ENCODE data around the gene AHR.

The AHR gene

GRCh38 chr7:17305387-17306171, 7.1 kb downstream of the AHR start:
- DNase-seq, result no peak

GRCh38 chr7:17307000-17307399, 8.5 kb downstream of the AHR start:
- DNase-seq, result peak in 2 of 3 experiments; percentile 14 to 32

- DNase-seq, result no peak
These were observed 9.1 kb downstream of the AHR start for GRCh38 chr7:17307558-17307957.

GRCh38 chr7:17307969-17308648, 9.7 kb downstream of the AHR start:
- no peak for DNase-seq

GRCh38 chr7:17311194-17311593, 12.7 kb downstream of the AHR start:
- no peak for DNase-seq

GRCh38 chr7:17311952-17312351, 13.5 kb downstream of the AHR start:
- DNase-seq, result no peak

GRCh38 chr7:17312641-17313040, 14.2 kb downstream of the AHR start:
- no peak for DNase-seq

- DNase-seq, result no peak
These were observed 14.7 kb downstream of the AHR start for GRCh38 chr7:17313194-17313593.

- DNase-seq, result no peak
These were observed 17.5 kb downstream of the AHR start for GRCh38 chr7:17315974-17316373.

GRCh38 chr7:17318146-17318545, 19.7 kb downstream of the AHR start:
- no peak for DNase-seq

- DNase-seq, result no peak
These were observed 21.0 kb downstream of the AHR start for GRCh38 chr7:17319164-17320101.

GRCh38 chr7:17320102-17320497, 21.6 kb downstream of the AHR start:
- no peak for DNase-seq

GRCh38 chr7:17320657-17321056, 22.2 kb downstream of the AHR start:
- DNase-seq, result no peak

GRCh38 chr7:17325364-17325763, 26.9 kb downstream of the AHR start:
- no peak for DNase-seq

GRCh38 chr7:17326378-17326777, 27.9 kb downstream of the AHR start:
- DNase-seq, result peak in 1 of 3 experiments; percentile 18

- DNase-seq, result no peak
These were observed 30.2 kb downstream of the AHR start for GRCh38 chr7:17328641-17329040.

GRCh38 chr7:17329440-17329839, 31.0 kb downstream of the AHR start:
- DNase-seq, result no peak

- no peak for DNase-seq
These were observed 33.5 kb downstream of the AHR start for GRCh38 chr7:17331891-17332501.

- peak in 1 of 3 experiments; percentile 21 for DNase-seq
These were observed 34.8 kb downstream of the AHR start for GRCh38 chr7:17333221-17333620.

GRCh38 chr7:17336168-17336567, 37.7 kb downstream of the AHR start:
- no peak for DNase-seq

GRCh38 chr7:17339139-17339538, 40.7 kb downstream of the AHR start:
- DNase-seq, result no peak

- no peak for DNase-seq
These were observed 41.5 kb downstream of the AHR start for GRCh38 chr7:17339952-17340351.

GRCh38 chr7:17340655-17341054, 42.2 kb downstream of the AHR start:
- DNase-seq, result no peak

Measured in NCI-H1417 (cell line).